NCI-H146 treated with DMSO at 0.1 percent for 48 hours (cell line): ENCODE data around the gene POP5.
"Not testable (repeated sequence)": the region's sequence is repeated elsewhere in the genome, so short reads cannot be mapped to it uniquely, and the experiment has no call there.

Experiments
- DNase-seq: peaks from one replicate; lab custom pipeline; 2025; ENCODE audit not compliant: unreplicated experiment; lab: John Stamatoyannopoulos, UW

Gene POP5

DNA sequence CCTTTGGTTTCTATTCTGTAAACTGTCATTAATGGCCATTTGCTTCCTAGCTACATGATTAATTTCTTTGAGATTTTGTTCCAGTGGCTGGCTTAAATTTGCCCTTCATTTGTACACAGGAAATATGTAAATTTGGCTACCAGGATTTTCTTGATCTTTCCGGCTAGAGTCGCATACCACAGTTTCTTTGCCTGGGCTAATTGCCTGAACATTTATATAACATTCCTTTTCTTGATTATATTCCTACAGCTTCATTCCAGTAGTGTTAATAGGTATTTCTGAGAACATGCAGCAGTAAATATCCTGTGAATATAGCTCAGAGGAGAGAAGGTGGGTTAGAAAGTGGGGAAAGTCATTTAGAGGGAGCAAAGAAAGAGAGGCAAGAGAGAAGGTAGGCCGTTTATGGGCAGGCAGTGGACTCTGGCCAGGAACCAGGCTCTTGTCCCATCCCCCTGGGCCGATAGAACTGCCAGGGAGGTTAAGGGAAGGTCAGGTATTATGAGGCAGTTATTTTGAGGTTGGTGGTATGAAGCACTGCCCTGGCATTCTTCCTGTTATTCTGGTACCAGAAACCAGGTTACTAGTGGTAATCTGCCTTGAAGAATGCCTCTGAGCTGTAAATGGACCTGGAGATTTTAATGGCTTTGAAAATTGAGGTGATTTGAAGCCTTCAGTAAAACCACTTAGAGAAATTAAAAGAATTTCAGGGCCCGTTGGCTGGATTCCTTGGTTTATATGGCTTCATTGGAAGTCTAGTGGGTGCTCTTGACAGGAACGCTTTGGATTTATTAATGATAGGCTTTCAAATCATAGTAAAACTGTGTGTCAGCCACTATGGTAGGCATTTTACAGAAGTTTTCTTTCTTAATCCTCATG, 42.7 kb downstream of the POP5 start:
- no peak for DNase-seq

DNA sequence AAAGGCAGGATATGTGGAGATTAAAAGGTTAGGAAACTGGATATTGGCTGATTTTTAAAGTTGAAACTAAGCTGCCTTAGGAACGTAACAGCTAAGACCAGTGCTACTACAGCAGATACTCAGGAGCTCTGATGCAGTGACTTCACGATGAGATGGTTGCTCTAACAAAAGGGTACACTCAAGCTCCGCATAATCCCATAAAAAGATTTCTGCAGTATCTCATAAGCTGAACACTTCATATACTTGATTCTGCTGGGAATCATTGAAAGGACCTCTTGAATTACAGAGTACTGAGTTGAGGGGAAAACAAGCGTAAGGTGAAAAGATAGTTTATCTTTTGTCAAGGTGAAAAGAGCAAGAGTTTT, 43.4 kb downstream of the POP5 start:
- no peak for DNase-seq

DNA sequence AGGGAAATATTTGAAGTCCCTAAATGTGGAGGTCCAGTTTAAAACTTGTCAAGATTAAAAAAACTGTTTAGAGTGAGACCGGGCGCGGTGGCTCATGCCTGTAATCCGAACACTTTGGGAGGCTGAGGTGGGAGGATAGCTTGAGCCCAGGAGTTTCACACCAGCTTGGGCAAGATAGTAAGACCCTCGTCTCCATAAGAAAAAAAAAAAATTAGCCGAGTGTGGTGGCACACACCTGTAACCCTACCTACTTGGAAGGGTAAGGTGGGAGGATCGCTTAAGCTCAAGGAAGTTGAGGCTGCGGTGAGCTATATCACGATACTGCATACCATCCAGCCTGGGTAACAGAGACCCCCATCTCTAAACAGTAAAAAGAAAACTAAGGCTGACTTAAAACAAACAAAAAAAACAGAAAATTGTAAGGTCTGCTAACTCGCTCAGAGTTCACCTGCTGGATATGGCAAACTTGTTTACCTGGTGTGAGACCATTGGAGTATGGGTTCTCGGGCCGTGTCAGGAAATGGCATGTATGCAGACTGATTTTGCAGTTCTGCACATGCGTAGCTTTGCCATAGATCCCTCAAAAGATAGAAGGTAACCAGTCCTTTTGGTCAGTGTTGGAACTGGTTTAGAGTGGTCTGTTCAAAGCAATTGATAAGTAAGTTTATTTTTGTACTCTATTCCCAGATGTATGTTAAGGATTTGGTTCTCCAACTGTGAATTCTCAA, 45.0 kb downstream of the POP5 start:
- no peak for DNase-seq

- DNase-seq, result peak; percentile 46
These were observed 46.2 kb downstream of the POP5 start for GRCh38 chr12:120534703-120535655.

- peak; percentile 82 for DNase-seq
These were observed 46.9 kb downstream of the POP5 start, which contains the start of gene RNF10 for GRCh38 chr12:120534203-120534702. RNF10 (plus strand) TSS chr12:120534356; CDS start chr12:120534812, 456 bp downstream.

GRCh38 chr12:120532701-120533238, 48.4 kb downstream of the POP5 start:
- no peak for DNase-seq

- not testable (repeated sequence) for DNase-seq
These were observed 50.8 kb downstream of the POP5 start for GRCh38 chr12:120530418-120530761.

DNA sequence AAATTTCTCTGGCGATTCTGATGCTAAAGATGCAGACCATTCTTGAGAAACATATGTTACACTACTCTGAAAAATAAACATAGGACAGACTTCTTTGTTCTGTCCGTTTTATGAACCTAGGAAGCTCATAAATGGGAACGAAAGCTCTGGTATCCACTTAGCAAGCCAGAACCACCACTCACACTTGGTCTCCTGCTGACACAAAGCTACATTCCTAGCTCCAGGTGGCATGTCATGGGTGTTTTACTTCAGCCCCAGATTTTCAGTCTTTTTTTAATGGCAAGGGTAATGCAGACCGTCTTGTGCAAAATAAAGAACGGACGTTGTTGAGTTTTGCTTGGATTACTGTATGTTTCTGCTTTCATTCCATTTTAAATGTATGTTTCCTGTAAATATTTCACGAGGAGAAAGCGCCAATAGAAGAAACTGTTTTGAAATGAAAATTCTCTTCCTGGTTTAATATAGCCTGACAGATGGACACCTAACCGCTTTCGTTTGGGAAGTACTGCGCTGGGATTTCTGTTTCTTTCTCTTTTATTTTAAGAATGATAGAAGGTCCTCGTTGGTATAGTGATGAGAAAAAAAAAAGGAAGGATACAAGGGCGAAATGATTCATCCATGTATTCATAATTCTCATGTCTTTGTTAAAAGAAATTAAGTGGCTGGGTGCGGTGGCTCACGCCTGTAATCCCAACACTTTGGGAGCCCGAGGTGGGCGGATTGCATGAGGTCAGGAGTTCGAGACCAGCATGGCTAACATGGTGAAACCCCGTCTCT, 51.4 kb downstream of the POP5 start:
- DNase-seq, result peak; percentile 76

DNA sequence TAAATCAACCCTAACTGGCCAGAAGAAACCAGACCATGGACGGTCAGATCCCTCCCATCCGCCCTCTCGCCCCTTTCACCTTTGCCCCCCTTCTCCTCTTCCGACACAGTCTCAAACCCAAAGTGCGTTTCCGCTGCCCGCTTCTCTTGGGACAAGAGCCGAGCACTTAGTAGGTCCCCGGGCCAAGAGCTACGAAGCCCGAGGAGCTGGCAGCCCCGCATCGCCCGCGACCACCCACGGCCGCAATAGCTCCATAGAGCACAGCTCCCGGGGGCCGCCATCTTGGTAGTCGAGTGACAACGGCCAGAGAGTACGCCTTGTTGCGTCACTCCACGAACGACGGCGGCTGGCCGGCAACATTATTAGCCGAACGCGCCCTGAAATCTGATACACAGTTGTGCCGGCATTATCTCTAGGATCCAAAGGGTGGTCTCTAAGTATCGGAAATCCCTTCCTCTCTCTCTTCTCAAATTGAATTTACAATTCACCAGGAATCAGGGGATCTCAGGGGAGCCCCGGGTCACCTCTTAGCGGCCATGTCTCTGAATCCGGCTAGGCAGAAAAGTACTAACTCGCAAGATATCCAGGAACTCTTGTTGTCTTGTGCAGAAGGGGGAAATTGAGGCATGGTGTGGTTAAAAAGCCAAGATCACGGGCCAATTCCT, 52.2 kb downstream of the POP5 start, which contains the start of gene COQ5:
Gene COQ5 (minus strand): TSS at position 298 of the 665 bp plus-strand sequence. CDS start 17 bp downstream, at position 281.
- DNase-seq, result peak; percentile 81
